Small intestine (tissue), 7 donors: ENCODE measurements around the gene OSBPL10. TPM values are rescaled to one million over a fixed set of nuclear protein-coding genes. Genes with fewer than 3 reads are reported as not detected.

Source experiments
- DNase-seq, 2 donors: peaks; one replicate each; pipeline versions ENCODE4 v3.0.0 to v3.0.0-alpha.2; 2013
- FAIRE-seq: peaks from 2 replicates; lab custom pipeline; 2012; peaks lifted over from hg19 to GRCh38; lab: Jason Lieb, UNC
- H3K27ac ChIP-seq, 3 donors: one replicate each; pipeline ENCODE4 v1.5.1; 2013; ENCODE audit warnings: low read length in 2 of 3, mild to moderate bottlenecking in 2 of 3, control low read depth in 1 of 3, inconsistent platforms in 1 of 3, low read depth in 1 of 3, moderate library complexity in 1 of 3
- H3K27me3 ChIP-seq, 3 donors: one replicate each; pipeline ENCODE4 v1.6.1; 2013; ENCODE audit warnings: low read length in 3 of 3, inconsistent platforms in 1 of 3; ENCODE audit not compliant: control insufficient read depth in 3 of 3, insufficient read depth in 3 of 3
- H3K36me3 ChIP-seq, 3 donors: one replicate each; pipeline ENCODE4 v1.6.1; 2013; ENCODE audit warnings: low read length in 3 of 3, inconsistent platforms in 1 of 3, low read depth in 1 of 3, mild to moderate bottlenecking in 1 of 3, moderate library complexity in 1 of 3; ENCODE audit not compliant: control insufficient read depth in 3 of 3, insufficient read depth in 2 of 3
- H3K4me1 ChIP-seq, 3 donors: one replicate each; pipeline ENCODE4 v1.6.1; 2013; ENCODE audit warnings: low read length in 2 of 3, inconsistent platforms in 1 of 3, low read depth in 1 of 3, mild to moderate bottlenecking in 1 of 3, moderate library complexity in 1 of 3; ENCODE audit not compliant: control insufficient read depth in 3 of 3, insufficient read depth in 2 of 3
- H3K4me3 ChIP-seq, 3 donors: one replicate each; pipeline ENCODE4 v1.5.1; 2013; ENCODE audit warnings: low read length in 3 of 3, control low read depth in 1 of 3, inconsistent platforms in 1 of 3, low read depth in 1 of 3, mild to moderate bottlenecking in 1 of 3, moderate library complexity in 1 of 3
- H3K9me3 ChIP-seq, 2 donors: one replicate each; pipeline ENCODE4 v1.6.1; 2013; ENCODE audit warnings: low read depth in 1 of 2, low read length in 1 of 2; ENCODE audit not compliant: control insufficient read depth in 2 of 2, insufficient read depth in 1 of 2
- WGBS, 3 donors: extraction: QIAGEN DNeasy Blood & Tissue Kit; methylation state at CpG; one replicate each; pipeline ENCODE4 v1.1.7; 2013; 5-methylcytosine and 5-hydroxymethylcytosine counted together
- polyA plus RNA-seq, 4 donors: library from polyadenylated mRNA; stranded (reverse) in 3 of 4; unstranded in 1 of 4; fragments of 200-250 nt in 3 of 4; fragments of 120-200 nt in 1 of 4; gene quantifications; one replicate each; pipeline versions ENCODE4 v1.2.1 to v1.2.3, GENCODE V29; 2013
- donor health status: healthy with polysubstance abuse.
- donor health status: control.
- donor health status: control.
- donor health status: Bipolar disorder and iron deficiency.
- donor health status: healthy.

Gene OSBPL10
- polyA plus RNA-seq, 4 donors: 1.4 to 8.6 (median 3.8) TPM

DNA sequence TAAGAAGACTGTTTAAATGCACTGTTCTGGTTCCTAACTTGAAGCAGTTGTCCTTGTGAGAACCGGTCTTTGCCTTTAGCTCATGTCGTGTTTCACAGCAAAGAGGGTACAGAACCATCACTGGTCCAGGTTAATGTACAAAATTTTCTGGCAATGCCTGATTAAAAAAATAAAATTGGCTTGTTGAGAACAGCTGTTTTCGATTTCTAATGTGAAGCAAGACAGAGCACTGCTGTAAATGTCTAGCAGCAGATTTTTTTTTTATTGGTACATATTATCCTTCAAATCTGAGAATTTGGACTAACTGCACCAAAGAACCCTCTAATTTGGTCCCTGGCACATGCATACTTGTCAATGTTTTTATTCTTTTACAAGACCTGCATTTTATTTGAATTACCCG lies 345.0 kb downstream of the OSBPL10 start:
- no peaks in the 10 kb centered on the region for H3K27me3 ChIP-seq
- DNase-seq (no peak), FAIRE-seq (no peak)
- H3K27ac ChIP-seq: peak overlapping the region in 1 of 3 donors; percentile 20
- peaks cover 2 to 8% (median 4%) of the 10 kb centered on the region in 3 donors for H3K36me3 ChIP-seq
- H3K9me3 ChIP-seq: no peaks in the 10 kb centered on the region
- H3K4me3 ChIP-seq: no peak overlapping the region
- 75 to 84% (median 79%) methylated on average over 4 of the region's 4 CpGs for WGBS, 3 donors
- peaks cover 0 to 5% (median 0%) of the 10 kb centered on the region in 3 donors for H3K4me1 ChIP-seq

DNA sequence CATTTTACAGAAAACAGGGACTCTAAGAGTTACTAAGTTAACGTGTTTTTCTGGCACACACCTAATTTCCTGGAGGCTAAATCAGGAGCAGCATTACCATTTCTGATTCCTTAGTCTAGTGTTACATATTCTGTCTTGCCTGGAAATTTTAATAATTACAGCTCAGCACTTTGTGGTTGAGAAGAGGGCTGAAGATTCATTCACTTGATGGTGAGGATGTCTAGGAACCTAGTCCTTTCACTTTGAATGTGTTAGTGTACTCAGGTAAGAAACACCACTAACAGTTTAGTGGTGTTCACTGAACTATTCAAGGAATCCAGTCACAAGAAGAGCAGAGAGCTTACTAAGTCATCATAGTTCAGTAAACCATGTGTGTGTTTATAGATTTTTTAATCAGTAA lies 345.5 kb downstream of the OSBPL10 start:
- Histone ChIP-seq H3K27ac (no peak overlapping the region), H3K36me3 (peaks cover 2 to 12% (median 4%) of the 10 kb centered on the region in 3 donors), H3K4me1 (peaks cover 0 to 5% (median 0%) of the 10 kb centered on the region in 3 donors), H3K27me3 (no peaks in the 10 kb centered on the region), H3K4me3 (no peak overlapping the region), H3K9me3 (no peaks in the 10 kb centered on the region)
- FAIRE-seq (no peak), DNase-seq (no peak)
- 53 to 78% (median 74%) methylated on average over 1 of the region's 1 CpG for WGBS, 3 donors

DNA sequence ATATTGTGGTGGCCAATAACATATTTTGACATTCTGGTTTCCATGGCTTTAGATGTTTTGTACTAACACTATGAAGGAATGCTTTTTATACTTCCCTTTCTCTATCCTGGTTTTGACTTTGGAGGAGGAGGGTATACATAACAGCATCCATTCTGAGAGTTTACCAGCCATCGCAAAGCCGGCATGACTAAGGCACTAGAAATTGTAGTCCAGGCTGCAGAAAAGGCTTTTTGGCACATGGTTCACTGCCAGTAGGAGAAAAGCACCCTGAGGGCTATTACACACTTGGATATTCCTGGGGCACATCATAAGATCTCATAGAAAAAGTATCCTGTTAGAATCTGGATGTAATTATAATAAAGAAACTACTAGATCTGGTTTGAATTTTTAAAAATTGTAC lies 346.6 kb downstream of the OSBPL10 start:
- WGBS, 3 donors: 89 to 97% (median 92%) methylated on average over 2 of the region's 2 CpGs
- no peak overlapping the region for H3K4me3 ChIP-seq

DNA sequence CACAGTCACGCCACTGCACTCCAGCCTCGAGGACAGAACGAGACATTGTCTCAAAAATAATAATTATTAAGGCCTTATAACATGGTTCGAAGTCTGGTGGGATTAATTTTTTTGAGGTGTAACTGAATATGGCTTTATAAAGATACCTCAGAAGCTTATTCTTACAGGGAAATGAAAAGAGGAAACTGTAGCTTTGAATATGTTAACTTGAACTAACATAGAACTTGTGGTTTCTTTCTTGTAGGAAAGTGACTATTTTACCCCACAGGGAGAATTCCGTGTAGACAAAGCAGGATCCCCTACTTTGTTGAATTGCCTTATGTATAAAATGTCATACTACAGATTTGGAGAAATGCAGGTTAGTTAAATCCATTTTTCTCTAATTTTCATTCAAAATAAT lies 352.0 kb downstream of the OSBPL10 start:
- WGBS, 3 donors: 80 to 96% (median 90%) methylated on average over 5 of the region's 5 CpGs
- H3K4me3 ChIP-seq: no peak overlapping the region
- H3K27ac ChIP-seq: no peak overlapping the region
- DNase-seq: no peak
- no peaks in the 10 kb centered on the region for H3K4me1 ChIP-seq
- no peak for FAIRE-seq
- peaks cover 6 to 22% (median 8%) of the 10 kb centered on the region in 3 donors for H3K36me3 ChIP-seq
- H3K9me3 ChIP-seq: no peaks in the 10 kb centered on the region
- no peaks in the 10 kb centered on the region for H3K27me3 ChIP-seq

More for the DNA sequence above, 346.6 kb downstream of the OSBPL10 start:
- H3K27ac ChIP-seq: no peak overlapping the region
- no peaks in the 10 kb centered on the region for H3K9me3 ChIP-seq
- H3K27me3 ChIP-seq: no peaks in the 10 kb centered on the region
- peaks cover 0 to 5% (median 0%) of the 10 kb centered on the region in 3 donors for H3K4me1 ChIP-seq
- H3K36me3 ChIP-seq: peaks cover 4 to 12% (median 6%) of the 10 kb centered on the region in 3 donors
- FAIRE-seq: no peak
- no peak for DNase-seq

DNA sequence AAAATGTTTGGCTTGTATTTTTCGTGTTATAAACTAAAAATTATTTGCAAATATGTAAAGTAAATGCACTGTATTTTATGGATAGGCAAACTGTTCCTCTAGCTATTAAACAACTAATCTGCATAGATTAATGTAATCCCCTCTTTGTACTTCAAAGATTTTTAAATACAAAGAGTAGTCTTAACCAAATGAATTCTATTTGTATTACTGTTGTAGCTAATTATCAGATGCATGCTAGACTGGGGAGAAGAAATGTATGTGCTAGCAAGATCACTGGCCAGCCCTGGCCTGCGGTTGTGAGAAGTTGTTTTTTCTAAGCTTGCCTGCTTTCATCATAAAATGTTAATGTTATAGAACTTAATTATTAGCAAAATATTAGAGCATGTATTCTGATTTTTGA lies 355.7 kb downstream of the OSBPL10 start:
- no peaks in the 10 kb centered on the region for H3K4me1 ChIP-seq
- DNase-seq (no peak), FAIRE-seq (no peak)
- H3K9me3 ChIP-seq: no peaks in the 10 kb centered on the region
- no peaks in the 10 kb centered on the region for H3K27me3 ChIP-seq
- H3K36me3 ChIP-seq: peaks cover 4 to 14% (median 4%) of the 10 kb centered on the region in 3 donors
- no peak overlapping the region for H3K4me3 ChIP-seq
- 95 to 98% (median 97%) methylated on average over 2 of the region's 2 CpGs for WGBS, 3 donors
- H3K27ac ChIP-seq: no peak overlapping the region

DNA sequence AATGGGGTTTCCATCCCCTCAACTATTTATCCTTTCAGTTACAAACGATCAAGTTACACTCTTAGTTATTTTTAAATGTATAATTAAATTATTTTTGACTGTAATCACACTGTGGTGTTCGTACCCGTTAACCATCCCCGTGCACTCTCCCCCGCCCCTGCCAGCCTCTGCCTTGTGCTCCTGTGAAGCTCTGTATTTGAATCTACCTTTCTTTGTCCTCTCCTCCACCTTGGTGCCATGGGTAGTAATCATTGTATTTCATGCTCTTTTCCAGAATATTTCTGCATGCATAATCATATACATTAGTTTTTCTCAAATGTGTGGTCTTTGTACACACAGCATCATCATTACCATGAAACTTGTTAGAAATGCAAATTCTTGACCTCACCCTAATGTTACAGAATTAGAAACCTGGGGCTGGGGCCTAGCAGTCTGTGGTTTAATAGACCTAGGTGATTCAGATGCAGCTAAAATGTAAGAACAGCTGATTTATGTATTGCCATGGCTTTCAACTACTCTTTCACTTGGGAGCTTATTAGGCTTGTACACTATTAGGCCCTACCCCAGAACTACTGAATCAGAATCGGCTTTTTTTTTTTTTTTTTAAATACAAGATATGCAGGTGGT lies 356.9 kb downstream of the OSBPL10 start:
- Histone ChIP-seq H3K27me3 (no peaks in the 10 kb centered on the region), H3K4me3 (no peak overlapping the region), H3K36me3 (peaks cover 0 to 18% (median 4%) of the 10 kb centered on the region in 3 donors), H3K27ac (no peak overlapping the region), H3K4me1 (no peaks in the 10 kb centered on the region), H3K9me3 (no peaks in the 10 kb centered on the region)
- 92 to 95% (median 93%) methylated on average over 6 of the region's 6 CpGs for WGBS, 3 donors
- DNase-seq (no peak), FAIRE-seq (no peak)

DNA sequence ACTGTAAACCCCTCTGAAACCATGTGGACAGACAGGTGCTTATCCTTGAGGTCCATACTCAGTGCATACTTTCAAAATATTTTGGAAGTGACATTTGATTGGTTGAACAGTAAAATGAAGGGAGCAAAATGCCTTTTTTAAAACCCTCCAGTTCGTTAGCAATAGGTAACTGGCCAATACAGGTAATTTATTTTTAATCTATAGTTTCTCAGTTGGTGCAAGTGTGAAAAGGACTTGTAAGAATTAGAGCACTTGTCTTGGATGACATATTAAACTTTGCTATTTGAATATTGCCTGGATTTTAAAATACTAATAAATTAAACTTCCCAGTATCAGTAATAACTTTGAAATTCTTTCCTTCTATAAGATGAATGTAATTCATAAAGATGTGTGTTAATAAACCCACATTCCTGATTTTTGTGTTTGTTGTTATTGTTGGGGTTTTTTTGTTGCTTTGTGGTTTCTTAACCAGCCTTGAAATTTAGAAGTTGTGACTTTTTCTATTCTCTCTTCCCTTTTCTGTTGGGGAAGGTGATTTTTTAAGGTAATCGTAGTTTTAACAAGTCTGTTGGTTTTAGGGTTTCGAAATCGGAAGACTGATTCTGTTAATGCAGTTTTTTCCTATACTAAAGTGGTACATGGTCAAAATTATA lies 358.3 kb downstream of the OSBPL10 start:
- H3K4me1 ChIP-seq: no peaks in the 10 kb centered on the region
- DNase-seq (no peak), FAIRE-seq (no peak)
- no peaks in the 10 kb centered on the region for H3K27me3 ChIP-seq
- no peak overlapping the region for H3K27ac ChIP-seq
- no peaks in the 10 kb centered on the region for H3K9me3 ChIP-seq
- H3K4me3 ChIP-seq: no peak overlapping the region
- H3K36me3 ChIP-seq: peaks cover 0 to 14% (median 4%) of the 10 kb centered on the region in 3 donors
- 78 to 92% (median 88%) methylated on average over 4 of the region's 4 CpGs for WGBS, 3 donors

DNA sequence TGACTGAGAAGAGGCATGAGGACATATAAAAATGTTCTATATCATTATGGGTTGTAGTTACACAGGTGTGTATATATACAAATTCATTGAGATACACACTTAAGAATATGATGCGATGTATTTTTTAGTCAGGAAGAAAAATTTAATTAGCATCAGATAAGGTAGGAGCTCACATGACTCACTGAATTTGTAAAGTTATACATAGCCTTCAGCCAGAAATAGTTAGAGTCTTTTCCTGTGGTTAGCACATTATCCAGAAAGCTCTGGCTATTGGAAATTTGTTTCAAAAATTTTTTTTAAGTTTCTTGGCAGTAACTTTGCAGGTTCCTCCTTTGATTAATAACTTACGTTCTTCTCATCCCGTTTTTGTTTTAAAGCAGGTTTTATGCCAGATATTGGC lies 359.7 kb downstream of the OSBPL10 start:
- peaks cover 0 to 9% (median 1%) of the 10 kb centered on the region in 3 donors for H3K36me3 ChIP-seq
- H3K27ac ChIP-seq: no peak overlapping the region
- no peaks in the 10 kb centered on the region for H3K4me1 ChIP-seq
- H3K4me3 ChIP-seq: no peak overlapping the region
- H3K27me3 ChIP-seq: no peaks in the 10 kb centered on the region
- FAIRE-seq (no peak), DNase-seq (no peak)
- WGBS, 3 donors: 83 to 94% (median 92%) methylated on average over 3 of the region's 3 CpGs
- no peaks in the 10 kb centered on the region for H3K9me3 ChIP-seq
